GM12878 (cell line): ENCODE data around the gene NPTX1. TPM values are rescaled to one million over a fixed set of nuclear protein-coding genes. Genes with fewer than 3 reads are reported as not detected.

Experiments used
- BHLHE40 ChIP-seq, 2 experiments: fragments of 450-650 bp in 1 of 2; IDR thresholded peaks; 2 replicates each; pipeline ENCODE4 v1.6.1; 2011 to 2017; ENCODE audit warnings: low read depth in 2 of 2, borderline replicate concordance in 1 of 2, improper control_type of control experiment in 1 of 2, low read length in 1 of 2, mild to moderate bottlenecking in 1 of 2
- CBX5 ChIP-seq: sonication (generic); IDR thresholded peaks from 2 replicates; pipeline ENCODE4 v1.6.1; 2016; ENCODE audit warnings: low read depth, moderate library complexity, mild to moderate bottlenecking, inconsistent platforms
- CHD2 ChIP-seq: IDR thresholded peaks from 2 replicates; pipeline ENCODE4 v1.6.1; 2011; ENCODE audit warnings: low read depth, low read length, improper control_type of control experiment, borderline replicate concordance
- DPF2 ChIP-seq: fragments of 450-650 bp; IDR thresholded peaks from 2 replicates; pipeline ENCODE4 v1.6.1; 2017; ENCODE audit warnings: mild to moderate bottlenecking
- EGR1 ChIP-seq, 2 experiments: IDR thresholded peaks; 1 replicate in 1 of 2; 2 replicates in 1 of 2; pipeline ENCODE4 v1.6.1; 2011 to 2012; ENCODE audit warnings: low read depth in 2 of 2, low read length in 2 of 2, borderline replicate concordance in 1 of 2, mild to moderate bottlenecking in 1 of 2, moderate library complexity in 1 of 2
- ESRRA ChIP-seq: IDR thresholded peaks from 2 replicates; pipeline ENCODE4 v1.6.1; 2012; ENCODE audit warnings: mild to moderate bottlenecking, low read length, improper control_type of control experiment
- HDAC2 ChIP-seq: fragments of 200-600 bp; sonication (generic); IDR thresholded peaks from 2 replicates; pipeline ENCODE4 v1.6.1; 2017
- KLF5 ChIP-seq: fragments of 450-650 bp; IDR thresholded peaks from 2 replicates; pipeline ENCODE4 v1.6.1; 2014; ENCODE audit warnings: mild to moderate bottlenecking; ENCODE audit not compliant: partially characterized antibody
- RAD21 ChIP-seq: IDR thresholded peaks from 2 replicates; pipeline ENCODE4 v1.6.1; 2011; ENCODE audit warnings: mild to moderate bottlenecking, low read depth, low read length, moderate library complexity; ENCODE audit not compliant: insufficient read depth
- SMAD5 ChIP-seq: IDR thresholded peaks from 2 replicates; pipeline ENCODE4 v1.6.1; 2016; ENCODE audit warnings: antibody characterized with exemption, low read depth
- STAT3 ChIP-seq: IDR thresholded peaks from 2 replicates; pipeline ENCODE4 v1.6.1; 2011; ENCODE audit warnings: low read depth, low read length, improper control_type of control experiment
- SUZ12 ChIP-seq: fragments of 200-600 bp; sonication (generic); IDR thresholded peaks from one replicate; pipeline ENCODE4 v1.6.1; 2018; ENCODE audit warnings: antibody characterized with exemption, mild to moderate bottlenecking; ENCODE audit not compliant: unreplicated experiment
- polyA plus RNA-seq, 11 experiments: library from polyadenylated mRNA; depleted of rRNA in 4 of 11; unstranded in 6 of 11; stranded (reverse) in 5 of 11; fragments of >200 nt; fragmentation: Nextera tagmentation in 4 of 11; fragmentation: Illumina TruSeq in 1 of 11; extraction: Ambion mirVana in 4 of 11; extraction: Trizol in 1 of 11; gene quantifications; 1 replicate in 1 of 11; 2 replicates in 10 of 11; pipeline versions ENCODE4 v1.2.1 to v1.2.3, GENCODE V29; 2011 to 2016; ENCODE audit warnings: inconsistent platforms in 2 of 11, missing spikeins in 2 of 11, low read depth in 1 of 11
- total RNA-seq, 4 experiments: library from RNA; depleted of rRNA in 3 of 4; stranded (reverse); fragments of >200 nt in 3 of 4; fragmentation: Illumina TruSeq in 1 of 4; extraction: Trizol in 1 of 4; gene quantifications; 2 replicates each; pipeline versions ENCODE4 v1.2.1 to v1.2.3, GENCODE V29; 2013 to 2021
- TF ChIP-seq, protein P1 (sequence below): fragments of 450-650 bp; formaldehyde crosslinking; IDR thresholded peaks from 2 replicates; pipeline ENCODE4 v1.5.0; 2022; ENCODE audit warnings: mild to moderate bottlenecking, missing genetic modification characterization
- TF ChIP-seq, protein P2 (sequence below): IDR thresholded peaks from 2 replicates; pipeline ENCODE4 v1.6.1; 2012; ENCODE audit warnings: mild to moderate bottlenecking, low read depth, low read length
- TF ChIP-seq, protein P3 (sequence below): fragments of 450-650 bp; conservative IDR thresholded peaks from 2 replicates; pipeline ENCODE4 v1.6.1; 2017; ENCODE audit warnings: mild to moderate bottlenecking, moderate library complexity
- TF ChIP-seq, protein P4 (sequence below): fragments of 450-650 bp; IDR thresholded peaks from 2 replicates; pipeline ENCODE4 v1.6.1; 2017; ENCODE audit warnings: borderline replicate concordance
- TF ChIP-seq, protein P5 (sequence below): fragments of 450-650 bp; IDR thresholded peaks from 2 replicates; pipeline ENCODE4 v1.6.1; 2017; ENCODE audit warnings: low read depth, mild to moderate bottlenecking, moderate library complexity

The NPTX1 gene
- total and polyA plus RNA-seq, 10 of the 15 experiments (the other 5 are each of a cell fraction or from before 2014, with no cell fraction given) = not detected

DNA sequence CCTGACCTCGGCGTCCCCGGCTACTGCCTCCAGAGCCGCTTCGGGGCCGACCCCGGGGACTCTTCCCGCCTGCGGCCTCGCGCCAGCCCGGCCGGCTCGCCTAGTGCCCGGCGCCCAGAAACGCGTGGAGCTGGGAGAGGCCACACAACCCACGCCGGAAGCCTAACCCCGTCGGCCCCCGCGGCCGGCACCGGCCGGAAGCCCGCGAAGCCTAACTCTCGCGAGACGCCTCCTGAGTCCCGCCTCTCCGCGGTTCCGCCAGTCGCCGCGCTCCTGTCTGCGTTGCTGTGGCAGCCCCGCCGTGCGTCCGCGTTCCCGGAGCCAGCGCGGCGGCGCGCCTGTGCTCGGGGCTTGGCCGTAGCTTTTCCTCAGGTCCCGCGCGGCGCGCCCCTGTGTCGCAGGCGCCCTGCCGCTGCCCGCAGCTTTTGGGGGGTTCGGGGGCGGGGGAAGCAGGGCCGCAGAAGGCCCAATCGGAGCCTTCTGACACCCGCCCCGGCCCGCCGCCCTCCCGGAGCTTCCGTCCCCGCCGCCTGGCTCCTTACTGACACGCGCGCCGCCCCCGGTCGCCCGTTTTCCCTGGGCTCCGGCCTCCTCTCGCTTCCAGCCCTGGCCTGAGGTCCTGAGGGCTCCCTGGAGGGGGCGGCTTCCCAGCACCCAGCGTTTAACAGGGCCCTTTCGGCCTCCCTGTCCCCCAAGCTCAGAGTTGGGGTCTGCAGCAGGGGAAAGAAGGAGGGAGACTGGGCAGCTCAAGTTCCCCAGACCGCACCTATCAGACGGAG lies 21.7 kb downstream of the NPTX1 start (continued):
- TF ChIP-seq, protein P1, sequence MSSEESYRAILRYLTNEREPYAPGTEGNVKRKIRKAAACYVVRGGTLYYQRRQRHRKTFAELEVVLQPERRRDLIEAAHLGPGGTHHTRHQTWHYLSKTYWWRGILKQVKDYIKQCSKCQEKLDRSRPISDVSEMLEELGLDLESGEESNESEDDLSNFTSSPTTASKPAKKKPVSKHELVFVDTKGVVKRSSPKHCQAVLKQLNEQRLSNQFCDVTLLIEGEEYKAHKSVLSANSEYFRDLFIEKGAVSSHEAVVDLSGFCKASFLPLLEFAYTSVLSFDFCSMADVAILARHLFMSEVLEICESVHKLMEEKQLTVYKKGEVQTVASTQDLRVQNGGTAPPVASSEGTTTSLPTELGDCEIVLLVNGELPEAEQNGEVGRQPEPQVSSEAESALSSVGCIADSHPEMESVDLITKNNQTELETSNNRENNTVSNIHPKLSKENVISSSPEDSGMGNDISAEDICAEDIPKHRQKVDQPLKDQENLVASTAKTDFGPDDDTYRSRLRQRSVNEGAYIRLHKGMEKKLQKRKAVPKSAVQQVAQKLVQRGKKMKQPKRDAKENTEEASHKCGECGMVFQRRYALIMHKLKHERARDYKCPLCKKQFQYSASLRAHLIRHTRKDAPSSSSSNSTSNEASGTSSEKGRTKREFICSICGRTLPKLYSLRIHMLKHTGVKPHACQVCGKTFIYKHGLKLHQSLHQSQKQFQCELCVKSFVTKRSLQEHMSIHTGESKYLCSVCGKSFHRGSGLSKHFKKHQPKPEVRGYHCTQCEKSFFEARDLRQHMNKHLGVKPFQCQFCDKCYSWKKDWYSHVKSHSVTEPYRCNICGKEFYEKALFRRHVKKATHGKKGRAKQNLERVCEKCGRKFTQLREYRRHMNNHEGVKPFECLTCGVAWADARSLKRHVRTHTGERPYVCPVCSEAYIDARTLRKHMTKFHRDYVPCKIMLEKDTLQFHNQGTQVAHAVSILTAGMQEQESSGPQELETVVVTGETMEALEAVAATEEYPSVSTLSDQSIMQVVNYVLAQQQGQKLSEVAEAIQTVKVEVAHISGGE (CRISPR knock-in tag) = peak; percentile 47
- TF ChIP-seq SUZ12 (no peak), CBX5 (no peak), SMAD5 (peak; percentile 59), CHD2 (peak; percentile 100), HDAC2 (no peak), STAT3 (no peak), DPF2 (peak; percentile 57; the same call in 1 of the 2 replicates), RAD21 (no peak), KLF5 (peak; percentile 22), EGR1 (IDR thresholded peaks at IDR 0.05; ENCODE audit: borderline replicate concordance in 1 of 2, low read depth in 2 of 2, low read length in 2 of 2) (peak; percentile 59 to 84), BHLHE40 (IDR thresholded peaks at IDR 0.05; ENCODE audit: borderline replicate concordance in 1 of 2, low read depth in 2 of 2, low read length in 1 of 2) (peak in 1 of 2 experiments; percentile 49; a peak in 1 of 4 replicates), ESRRA (no peak)
- TF ChIP-seq, protein P2, sequence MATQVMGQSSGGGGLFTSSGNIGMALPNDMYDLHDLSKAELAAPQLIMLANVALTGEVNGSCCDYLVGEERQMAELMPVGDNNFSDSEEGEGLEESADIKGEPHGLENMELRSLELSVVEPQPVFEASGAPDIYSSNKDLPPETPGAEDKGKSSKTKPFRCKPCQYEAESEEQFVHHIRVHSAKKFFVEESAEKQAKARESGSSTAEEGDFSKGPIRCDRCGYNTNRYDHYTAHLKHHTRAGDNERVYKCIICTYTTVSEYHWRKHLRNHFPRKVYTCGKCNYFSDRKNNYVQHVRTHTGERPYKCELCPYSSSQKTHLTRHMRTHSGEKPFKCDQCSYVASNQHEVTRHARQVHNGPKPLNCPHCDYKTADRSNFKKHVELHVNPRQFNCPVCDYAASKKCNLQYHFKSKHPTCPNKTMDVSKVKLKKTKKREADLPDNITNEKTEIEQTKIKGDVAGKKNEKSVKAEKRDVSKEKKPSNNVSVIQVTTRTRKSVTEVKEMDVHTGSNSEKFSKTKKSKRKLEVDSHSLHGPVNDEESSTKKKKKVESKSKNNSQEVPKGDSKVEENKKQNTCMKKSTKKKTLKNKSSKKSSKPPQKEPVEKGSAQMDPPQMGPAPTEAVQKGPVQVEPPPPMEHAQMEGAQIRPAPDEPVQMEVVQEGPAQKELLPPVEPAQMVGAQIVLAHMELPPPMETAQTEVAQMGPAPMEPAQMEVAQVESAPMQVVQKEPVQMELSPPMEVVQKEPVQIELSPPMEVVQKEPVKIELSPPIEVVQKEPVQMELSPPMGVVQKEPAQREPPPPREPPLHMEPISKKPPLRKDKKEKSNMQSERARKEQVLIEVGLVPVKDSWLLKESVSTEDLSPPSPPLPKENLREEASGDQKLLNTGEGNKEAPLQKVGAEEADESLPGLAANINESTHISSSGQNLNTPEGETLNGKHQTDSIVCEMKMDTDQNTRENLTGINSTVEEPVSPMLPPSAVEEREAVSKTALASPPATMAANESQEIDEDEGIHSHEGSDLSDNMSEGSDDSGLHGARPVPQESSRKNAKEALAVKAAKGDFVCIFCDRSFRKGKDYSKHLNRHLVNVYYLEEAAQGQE = no peak
- TF ChIP-seq, protein P3, sequence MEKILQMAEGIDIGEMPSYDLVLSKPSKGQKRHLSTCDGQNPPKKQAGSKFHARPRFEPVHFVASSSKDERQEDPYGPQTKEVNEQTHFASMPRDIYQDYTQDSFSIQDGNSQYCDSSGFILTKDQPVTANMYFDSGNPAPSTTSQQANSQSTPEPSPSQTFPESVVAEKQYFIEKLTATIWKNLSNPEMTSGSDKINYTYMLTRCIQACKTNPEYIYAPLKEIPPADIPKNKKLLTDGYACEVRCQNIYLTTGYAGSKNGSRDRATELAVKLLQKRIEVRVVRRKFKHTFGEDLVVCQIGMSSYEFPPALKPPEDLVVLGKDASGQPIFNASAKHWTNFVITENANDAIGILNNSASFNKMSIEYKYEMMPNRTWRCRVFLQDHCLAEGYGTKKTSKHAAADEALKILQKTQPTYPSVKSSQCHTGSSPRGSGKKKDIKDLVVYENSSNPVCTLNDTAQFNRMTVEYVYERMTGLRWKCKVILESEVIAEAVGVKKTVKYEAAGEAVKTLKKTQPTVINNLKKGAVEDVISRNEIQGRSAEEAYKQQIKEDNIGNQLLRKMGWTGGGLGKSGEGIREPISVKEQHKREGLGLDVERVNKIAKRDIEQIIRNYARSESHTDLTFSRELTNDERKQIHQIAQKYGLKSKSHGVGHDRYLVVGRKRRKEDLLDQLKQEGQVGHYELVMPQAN = peak; percentile 76
- TF ChIP-seq, protein P4, sequence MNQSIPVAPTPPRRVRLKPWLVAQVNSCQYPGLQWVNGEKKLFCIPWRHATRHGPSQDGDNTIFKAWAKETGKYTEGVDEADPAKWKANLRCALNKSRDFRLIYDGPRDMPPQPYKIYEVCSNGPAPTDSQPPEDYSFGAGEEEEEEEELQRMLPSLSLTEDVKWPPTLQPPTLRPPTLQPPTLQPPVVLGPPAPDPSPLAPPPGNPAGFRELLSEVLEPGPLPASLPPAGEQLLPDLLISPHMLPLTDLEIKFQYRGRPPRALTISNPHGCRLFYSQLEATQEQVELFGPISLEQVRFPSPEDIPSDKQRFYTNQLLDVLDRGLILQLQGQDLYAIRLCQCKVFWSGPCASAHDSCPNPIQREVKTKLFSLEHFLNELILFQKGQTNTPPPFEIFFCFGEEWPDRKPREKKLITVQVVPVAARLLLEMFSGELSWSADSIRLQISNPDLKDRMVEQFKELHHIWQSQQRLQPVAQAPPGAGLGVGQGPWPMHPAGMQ = peak; percentile 59; the same call in 1 of the 2 replicates
- TF ChIP-seq, protein P5, sequence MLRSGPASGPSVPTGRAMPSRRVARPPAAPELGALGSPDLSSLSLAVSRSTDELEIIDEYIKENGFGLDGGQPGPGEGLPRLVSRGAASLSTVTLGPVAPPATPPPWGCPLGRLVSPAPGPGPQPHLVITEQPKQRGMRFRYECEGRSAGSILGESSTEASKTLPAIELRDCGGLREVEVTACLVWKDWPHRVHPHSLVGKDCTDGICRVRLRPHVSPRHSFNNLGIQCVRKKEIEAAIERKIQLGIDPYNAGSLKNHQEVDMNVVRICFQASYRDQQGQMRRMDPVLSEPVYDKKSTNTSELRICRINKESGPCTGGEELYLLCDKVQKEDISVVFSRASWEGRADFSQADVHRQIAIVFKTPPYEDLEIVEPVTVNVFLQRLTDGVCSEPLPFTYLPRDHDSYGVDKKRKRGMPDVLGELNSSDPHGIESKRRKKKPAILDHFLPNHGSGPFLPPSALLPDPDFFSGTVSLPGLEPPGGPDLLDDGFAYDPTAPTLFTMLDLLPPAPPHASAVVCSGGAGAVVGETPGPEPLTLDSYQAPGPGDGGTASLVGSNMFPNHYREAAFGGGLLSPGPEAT = no peak
